Measurements from ENCODE around the gene NATD1. TPM values are rescaled to one million over a fixed set of nuclear protein-coding genes. Genes with fewer than 3 reads are reported as not detected.
A peak's percentile ranks its signal among the peaks of the same experiment; 100 is the strongest.

NATD1 gene
- total and polyA plus RNA-seq, 9 of the 15 experiments (the other 6 are each of a cell fraction or from before 2014, with no cell fraction given): 0.24 to 5.4 (median 1.6) TPM

- Histone ChIP-seq H3K79me2 (ENCODE audit: control insufficient read depth, insufficient read depth, low read length) (peaks cover 41% of the 10 kb centered on the region), H3K4me2 (ENCODE audit: insufficient read depth, low read length) (peak within 1 kb of the TSS; percentile 69), H2AFZ (ENCODE audit: low read depth, low read length) (peak within 1 kb of the TSS; percentile 77), H3K9me1 (ENCODE audit: control insufficient read depth, insufficient read depth, low read length) (no peaks in the 10 kb centered on the region), H3K9ac (ENCODE audit: insufficient read depth in 1 of 2, low read depth in 2 of 2, low read length in 2 of 2) (peak within 1 kb of the TSS; percentile 50 to 90), H3K27me3 (ENCODE audit: control insufficient read depth in 2 of 2, insufficient read depth in 2 of 2, low read length in 2 of 2) (no peaks in the 10 kb centered on the region), H3K36me3 (ENCODE audit: control insufficient read depth, insufficient read depth, low read length) (no peaks in the 10 kb centered on the region), H3K4me3 (peak within 1 kb of the TSS; percentile 68), H3K9me3 (replicated peaks; ENCODE audit: control insufficient read depth, insufficient read depth, low read depth, low read length) (no peaks in the 10 kb centered on the region), H3K4me1 (replicated peaks in 1 of 2; ENCODE audit: control insufficient read depth in 2 of 2, insufficient read depth in 2 of 2, low read length in 2 of 2) (peaks cover 14 to 58% of the 10 kb centered on the region in 2 experiments; a peak in 4 of 5 replicates), H4K20me1 (replicated peaks; ENCODE audit: control insufficient read depth, insufficient read depth, low read length) (no peaks in the 10 kb centered on the region; the same call in 1 of the 2 replicates), H3K27ac (ENCODE audit: extremely low read depth, low read depth, low read length) (peak within 1 kb of the TSS; percentile 57; the same call in 1 of the 3 replicates)
- DNase-seq (ENCODE audit: extremely low read depth in 1 of 4, low spot score in 3 of 4) (peak; percentile 93 to 97 (median 96)), ATAC-seq (peak; percentile 96), FAIRE-seq (peak; percentile 84)
- WGBS (ENCODE audit: insufficient coverage, low coverage, missing lambda C conversion rate): under 1% methylated on average over 28 of the region's 88 CpGs
- no TSS peak for BruUV-seq (replicated peaks)
- POLR2A ChIA-PET: interaction anchor here (1.2 kb wide), 1 partner anchor 9 kb away, joined by 3 read pairs; no protein-coding TSS in a partner anchor
- in situ Hi-C loops (cut with MboI): loop anchor here (25.0 kb wide), 1 partner anchor 778 kb away; no protein-coding TSS in a partner anchor
- intact Hi-C loops (cut with micrococcal nuclease): loop anchor here (5.0 kb wide), 1 partner anchor 168 kb away; no protein-coding TSS in a partner anchor
- CTCF ChIA-PET (ENCODE audit: low intra/inter-chr PET ratio): no interaction called here
- TF ChIP-seq CREB5 (CRISPR knock-in tag; IDR thresholded peaks at IDR 0.05) (no peak), ZBTB34 (CRISPR knock-in tag; IDR thresholded peaks at IDR 0.05) (no peak), PTTG1 (tag; IDR thresholded peaks at IDR 0.05; ENCODE audit: low read depth) (no peak)
- TF ChIP-seq, protein P1, sequence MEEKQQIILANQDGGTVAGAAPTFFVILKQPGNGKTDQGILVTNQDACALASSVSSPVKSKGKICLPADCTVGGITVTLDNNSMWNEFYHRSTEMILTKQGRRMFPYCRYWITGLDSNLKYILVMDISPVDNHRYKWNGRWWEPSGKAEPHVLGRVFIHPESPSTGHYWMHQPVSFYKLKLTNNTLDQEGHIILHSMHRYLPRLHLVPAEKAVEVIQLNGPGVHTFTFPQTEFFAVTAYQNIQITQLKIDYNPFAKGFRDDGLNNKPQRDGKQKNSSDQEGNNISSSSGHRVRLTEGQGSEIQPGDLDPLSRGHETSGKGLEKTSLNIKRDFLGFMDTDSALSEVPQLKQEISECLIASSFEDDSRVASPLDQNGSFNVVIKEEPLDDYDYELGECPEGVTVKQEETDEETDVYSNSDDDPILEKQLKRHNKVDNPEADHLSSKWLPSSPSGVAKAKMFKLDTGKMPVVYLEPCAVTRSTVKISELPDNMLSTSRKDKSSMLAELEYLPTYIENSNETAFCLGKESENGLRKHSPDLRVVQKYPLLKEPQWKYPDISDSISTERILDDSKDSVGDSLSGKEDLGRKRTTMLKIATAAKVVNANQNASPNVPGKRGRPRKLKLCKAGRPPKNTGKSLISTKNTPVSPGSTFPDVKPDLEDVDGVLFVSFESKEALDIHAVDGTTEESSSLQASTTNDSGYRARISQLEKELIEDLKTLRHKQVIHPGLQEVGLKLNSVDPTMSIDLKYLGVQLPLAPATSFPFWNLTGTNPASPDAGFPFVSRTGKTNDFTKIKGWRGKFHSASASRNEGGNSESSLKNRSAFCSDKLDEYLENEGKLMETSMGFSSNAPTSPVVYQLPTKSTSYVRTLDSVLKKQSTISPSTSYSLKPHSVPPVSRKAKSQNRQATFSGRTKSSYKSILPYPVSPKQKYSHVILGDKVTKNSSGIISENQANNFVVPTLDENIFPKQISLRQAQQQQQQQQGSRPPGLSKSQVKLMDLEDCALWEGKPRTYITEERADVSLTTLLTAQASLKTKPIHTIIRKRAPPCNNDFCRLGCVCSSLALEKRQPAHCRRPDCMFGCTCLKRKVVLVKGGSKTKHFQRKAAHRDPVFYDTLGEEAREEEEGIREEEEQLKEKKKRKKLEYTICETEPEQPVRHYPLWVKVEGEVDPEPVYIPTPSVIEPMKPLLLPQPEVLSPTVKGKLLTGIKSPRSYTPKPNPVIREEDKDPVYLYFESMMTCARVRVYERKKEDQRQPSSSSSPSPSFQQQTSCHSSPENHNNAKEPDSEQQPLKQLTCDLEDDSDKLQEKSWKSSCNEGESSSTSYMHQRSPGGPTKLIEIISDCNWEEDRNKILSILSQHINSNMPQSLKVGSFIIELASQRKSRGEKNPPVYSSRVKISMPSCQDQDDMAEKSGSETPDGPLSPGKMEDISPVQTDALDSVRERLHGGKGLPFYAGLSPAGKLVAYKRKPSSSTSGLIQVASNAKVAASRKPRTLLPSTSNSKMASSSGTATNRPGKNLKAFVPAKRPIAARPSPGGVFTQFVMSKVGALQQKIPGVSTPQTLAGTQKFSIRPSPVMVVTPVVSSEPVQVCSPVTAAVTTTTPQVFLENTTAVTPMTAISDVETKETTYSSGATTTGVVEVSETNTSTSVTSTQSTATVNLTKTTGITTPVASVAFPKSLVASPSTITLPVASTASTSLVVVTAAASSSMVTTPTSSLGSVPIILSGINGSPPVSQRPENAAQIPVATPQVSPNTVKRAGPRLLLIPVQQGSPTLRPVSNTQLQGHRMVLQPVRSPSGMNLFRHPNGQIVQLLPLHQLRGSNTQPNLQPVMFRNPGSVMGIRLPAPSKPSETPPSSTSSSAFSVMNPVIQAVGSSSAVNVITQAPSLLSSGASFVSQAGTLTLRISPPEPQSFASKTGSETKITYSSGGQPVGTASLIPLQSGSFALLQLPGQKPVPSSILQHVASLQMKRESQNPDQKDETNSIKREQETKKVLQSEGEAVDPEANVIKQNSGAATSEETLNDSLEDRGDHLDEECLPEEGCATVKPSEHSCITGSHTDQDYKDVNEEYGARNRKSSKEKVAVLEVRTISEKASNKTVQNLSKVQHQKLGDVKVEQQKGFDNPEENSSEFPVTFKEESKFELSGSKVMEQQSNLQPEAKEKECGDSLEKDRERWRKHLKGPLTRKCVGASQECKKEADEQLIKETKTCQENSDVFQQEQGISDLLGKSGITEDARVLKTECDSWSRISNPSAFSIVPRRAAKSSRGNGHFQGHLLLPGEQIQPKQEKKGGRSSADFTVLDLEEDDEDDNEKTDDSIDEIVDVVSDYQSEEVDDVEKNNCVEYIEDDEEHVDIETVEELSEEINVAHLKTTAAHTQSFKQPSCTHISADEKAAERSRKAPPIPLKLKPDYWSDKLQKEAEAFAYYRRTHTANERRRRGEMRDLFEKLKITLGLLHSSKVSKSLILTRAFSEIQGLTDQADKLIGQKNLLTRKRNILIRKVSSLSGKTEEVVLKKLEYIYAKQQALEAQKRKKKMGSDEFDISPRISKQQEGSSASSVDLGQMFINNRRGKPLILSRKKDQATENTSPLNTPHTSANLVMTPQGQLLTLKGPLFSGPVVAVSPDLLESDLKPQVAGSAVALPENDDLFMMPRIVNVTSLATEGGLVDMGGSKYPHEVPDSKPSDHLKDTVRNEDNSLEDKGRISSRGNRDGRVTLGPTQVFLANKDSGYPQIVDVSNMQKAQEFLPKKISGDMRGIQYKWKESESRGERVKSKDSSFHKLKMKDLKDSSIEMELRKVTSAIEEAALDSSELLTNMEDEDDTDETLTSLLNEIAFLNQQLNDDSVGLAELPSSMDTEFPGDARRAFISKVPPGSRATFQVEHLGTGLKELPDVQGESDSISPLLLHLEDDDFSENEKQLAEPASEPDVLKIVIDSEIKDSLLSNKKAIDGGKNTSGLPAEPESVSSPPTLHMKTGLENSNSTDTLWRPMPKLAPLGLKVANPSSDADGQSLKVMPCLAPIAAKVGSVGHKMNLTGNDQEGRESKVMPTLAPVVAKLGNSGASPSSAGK (IDR thresholded peaks at IDR 0.05): no peak
Measured at GRCh38 chr17:21284319-21285163, 31.3 kb upstream of the NATD1 start, which contains the start of gene MAP2K3. Gene MAP2K3, plus strand, starts transcription at chr17:21284711. Its CDS starts 210 bp downstream, at chr17:21284921.

Measured in K562 (cell line).